Transverse colon (tissue), 4 donors: ENCODE results near the gene HJURP. TPM values are rescaled to one million over a fixed set of nuclear protein-coding genes. Genes with fewer than 3 reads are reported as not detected.

Experiments used
- DNase-seq: peaks from one replicate; pipeline ENCODE4 v3.0.0-alpha.2; 2019
- H3K27ac ChIP-seq, 4 donors: fragments of 200-600 bp; sonication (generic); 2 replicates each; pipeline ENCODE4 v1.5.1; 2016 to 2018; ENCODE audit warnings: inconsistent platforms in 4 of 4
- H3K27me3 ChIP-seq: fragments of 200-600 bp; sonication (generic); 2 replicates; pipeline ENCODE4 v1.5.1; 2017; ENCODE audit warnings: inconsistent platforms
- H3K36me3 ChIP-seq, 4 donors: fragments of 200-600 bp; sonication (generic); 2 replicates each; pipeline ENCODE4 v1.5.1; 2017 to 2019; ENCODE audit warnings: inconsistent platforms in 4 of 4
- H3K4me1 ChIP-seq, 4 donors: fragments of 200-600 bp; sonication (generic); 2 replicates each; pipeline ENCODE4 v1.5.1; 2017 to 2020; ENCODE audit warnings: inconsistent platforms in 4 of 4
- H3K4me3 ChIP-seq, 4 donors: fragments of 200-600 bp; sonication (generic); 1 replicate in 1 of 4; 2 replicates in 3 of 4; pipeline versions ENCODE4 v1.5.1 to v1.6.1; 2017 to 2019; ENCODE audit warnings: inconsistent platforms in 4 of 4
- H3K9me3 ChIP-seq, 2 donors: fragments of 200-600 bp; sonication (generic); 2 replicates each; pipeline ENCODE4 v1.5.1; 2017 to 2019; ENCODE audit warnings: inconsistent platforms in 2 of 2
- EP300 ChIP-seq: sonication (generic); formaldehyde crosslinking; IDR thresholded peaks from one replicate; pipeline ENCODE4 v1.6.1; 2017; ENCODE audit warnings: antibody characterized with exemption, low read depth
- POLR2A ChIP-seq: fragments of 450-650 bp; IDR thresholded peaks from one replicate; pipeline ENCODE4 v1.6.1; 2016; ENCODE audit warnings: antibody characterized with exemption, mild to moderate bottlenecking, moderate library complexity
- POLR2AphosphoS5 ChIP-seq, 3 donors: sonication (generic); formaldehyde crosslinking; IDR thresholded peaks; one replicate each; pipeline ENCODE4 v1.6.1; 2016; ENCODE audit warnings: antibody characterized with exemption in 3 of 3
- WGBS, 2 donors: methylation state at CpG; one replicate each; pipeline ENCODE4 v1.1.5; 2018; ENCODE audit warnings: low coverage in 1 of 2; 5-methylcytosine and 5-hydroxymethylcytosine counted together
- in situ Hi-C, 4 donors: fragments of 200-750 bp; cut with MboI; loops; one replicate each; pipeline versions ENCODE4 v1.15.0 to v1.15.1; 2017; ENCODE audit warnings: low sequenced_read_pairs in 3 of 4, low pct_ligation_motif_present in 1 of 4, low pct_unique_long_range_greater_than_20kb in 1 of 4
- intact Hi-C: fragments of 100-400 bp; cut with DNase I; formaldehyde crosslinking; loops from one replicate; pipeline ENCODE4 v1.15.1; 2023; ENCODE audit warnings: low total_unique reads
- total RNA-seq, 4 donors: library from RNA; depleted of rRNA; stranded (reverse); fragments of >200 nt; gene quantifications; one replicate each; pipeline ENCODE4 v1.1.0, GENCODE V29; 2016
- TF ChIP-seq, protein P1 (sequence below), 5 experiments: fragments of 200-600 bp in 3 of 5; fragments of 450-650 bp in 2 of 5; sonication (generic) in 3 of 5; IDR thresholded peaks; 1 replicate in 2 of 5; 2 replicates in 3 of 5; pipeline ENCODE4 v1.5.1; 2016 to 2017; ENCODE audit warnings: antibody characterized with exemption in 5 of 5, inconsistent platforms in 3 of 5, mild to moderate bottlenecking in 2 of 5, moderate library complexity in 1 of 5

HJURP gene
- total RNA-seq, 4 donors from 2014 or later, result 1.9 to 29.5 (median 2.1) TPM; not detected in 1

DNA sequence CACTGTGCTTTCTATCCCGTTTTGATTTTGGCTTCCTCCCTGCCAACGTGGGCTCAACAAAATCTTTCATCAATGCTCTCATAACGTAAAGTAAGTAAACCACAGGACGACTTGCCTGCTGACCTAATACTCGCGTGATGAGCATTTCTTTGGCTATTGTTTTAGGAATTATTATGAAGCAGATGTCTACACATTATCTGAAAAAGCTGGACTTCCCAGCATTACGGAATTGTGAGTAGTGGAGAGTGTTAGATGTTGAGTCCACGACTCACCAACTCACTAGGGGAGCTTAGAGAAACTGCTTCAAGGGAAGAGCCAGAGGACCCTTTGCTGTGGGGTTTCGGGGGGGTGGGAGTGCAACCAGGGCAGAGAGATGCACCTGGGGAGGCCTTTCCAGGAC lies 21.9 kb downstream of the HJURP start:
- TF ChIP-seq POLR2AphosphoS5 (IDR thresholded peaks at IDR 0.05) (no peak), POLR2A (no peak), EP300 (no peak)
- TF ChIP-seq, protein P1, sequence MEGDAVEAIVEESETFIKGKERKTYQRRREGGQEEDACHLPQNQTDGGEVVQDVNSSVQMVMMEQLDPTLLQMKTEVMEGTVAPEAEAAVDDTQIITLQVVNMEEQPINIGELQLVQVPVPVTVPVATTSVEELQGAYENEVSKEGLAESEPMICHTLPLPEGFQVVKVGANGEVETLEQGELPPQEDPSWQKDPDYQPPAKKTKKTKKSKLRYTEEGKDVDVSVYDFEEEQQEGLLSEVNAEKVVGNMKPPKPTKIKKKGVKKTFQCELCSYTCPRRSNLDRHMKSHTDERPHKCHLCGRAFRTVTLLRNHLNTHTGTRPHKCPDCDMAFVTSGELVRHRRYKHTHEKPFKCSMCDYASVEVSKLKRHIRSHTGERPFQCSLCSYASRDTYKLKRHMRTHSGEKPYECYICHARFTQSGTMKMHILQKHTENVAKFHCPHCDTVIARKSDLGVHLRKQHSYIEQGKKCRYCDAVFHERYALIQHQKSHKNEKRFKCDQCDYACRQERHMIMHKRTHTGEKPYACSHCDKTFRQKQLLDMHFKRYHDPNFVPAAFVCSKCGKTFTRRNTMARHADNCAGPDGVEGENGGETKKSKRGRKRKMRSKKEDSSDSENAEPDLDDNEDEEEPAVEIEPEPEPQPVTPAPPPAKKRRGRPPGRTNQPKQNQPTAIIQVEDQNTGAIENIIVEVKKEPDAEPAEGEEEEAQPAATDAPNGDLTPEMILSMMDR (IDR thresholded peaks at IDR 0.05), result no peak
- H3K27ac ChIP-seq, result no peak overlapping the region

DNA sequence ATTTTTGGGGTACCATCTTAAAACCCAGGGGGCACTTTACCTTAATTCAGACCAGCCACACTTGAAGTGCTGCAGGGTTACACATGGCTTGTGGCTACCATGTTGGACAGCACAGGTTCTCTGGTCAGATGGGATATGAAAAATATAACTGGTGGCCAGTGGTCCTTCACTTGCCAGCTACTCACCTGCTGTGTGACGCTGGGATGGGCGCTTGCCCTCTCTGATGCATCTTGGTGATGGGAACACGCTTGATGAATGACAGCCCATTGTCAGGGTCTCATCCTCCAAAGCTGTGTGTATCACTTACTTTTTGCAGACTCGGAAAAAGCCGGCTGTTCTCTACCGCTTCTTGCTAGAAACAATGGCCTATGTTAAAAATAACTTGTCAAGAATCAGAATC lies 22.5 kb downstream of the HJURP start:
- Histone ChIP-seq H3K4me1 (no peaks in the 10 kb centered on the region), H3K36me3 (no peaks in the 10 kb centered on the region), H3K27ac (no peak overlapping the region), H3K4me3 (no peak overlapping the region), H3K27me3 (no peaks in the 10 kb centered on the region), H3K9me3 (no peaks in the 10 kb centered on the region)
- WGBS, 2 donors, result 95% methylated on average over 6 of the region's 6 CpGs; no CpG with 5 or more reads in 1 of the 2 donors
- in situ Hi-C loops (loop anchor here in 1 of 4 donors (25.0 kb wide), 1 partner anchor 370 kb away; no protein-coding TSS in a partner anchor), intact Hi-C loops (no loop called here)
- DNase-seq, result peak; percentile 2
- TF ChIP-seq EP300 (no peak), POLR2AphosphoS5 (IDR thresholded peaks at IDR 0.05) (no peak), POLR2A (no peak)
- TF ChIP-seq, protein P1 (IDR thresholded peaks at IDR 0.05), result no peak

More for the DNA sequence above, 21.9 kb downstream of the HJURP start:
- Histone ChIP-seq H3K36me3 (no peaks in the 10 kb centered on the region), H3K27me3 (no peaks in the 10 kb centered on the region), H3K4me3 (no peak overlapping the region), H3K9me3 (no peaks in the 10 kb centered on the region), H3K4me1 (no peaks in the 10 kb centered on the region)
- intact Hi-C loops (no loop called here), in situ Hi-C loops (loop anchor here in 1 of 4 donors (25.0 kb wide), 1 partner anchor 370 kb away; no protein-coding TSS in a partner anchor)
- DNase-seq, result no peak
- 77 to 79% methylated on average over 8 to 9 of the region's 9 CpGs for WGBS, 2 donors

DNA sequence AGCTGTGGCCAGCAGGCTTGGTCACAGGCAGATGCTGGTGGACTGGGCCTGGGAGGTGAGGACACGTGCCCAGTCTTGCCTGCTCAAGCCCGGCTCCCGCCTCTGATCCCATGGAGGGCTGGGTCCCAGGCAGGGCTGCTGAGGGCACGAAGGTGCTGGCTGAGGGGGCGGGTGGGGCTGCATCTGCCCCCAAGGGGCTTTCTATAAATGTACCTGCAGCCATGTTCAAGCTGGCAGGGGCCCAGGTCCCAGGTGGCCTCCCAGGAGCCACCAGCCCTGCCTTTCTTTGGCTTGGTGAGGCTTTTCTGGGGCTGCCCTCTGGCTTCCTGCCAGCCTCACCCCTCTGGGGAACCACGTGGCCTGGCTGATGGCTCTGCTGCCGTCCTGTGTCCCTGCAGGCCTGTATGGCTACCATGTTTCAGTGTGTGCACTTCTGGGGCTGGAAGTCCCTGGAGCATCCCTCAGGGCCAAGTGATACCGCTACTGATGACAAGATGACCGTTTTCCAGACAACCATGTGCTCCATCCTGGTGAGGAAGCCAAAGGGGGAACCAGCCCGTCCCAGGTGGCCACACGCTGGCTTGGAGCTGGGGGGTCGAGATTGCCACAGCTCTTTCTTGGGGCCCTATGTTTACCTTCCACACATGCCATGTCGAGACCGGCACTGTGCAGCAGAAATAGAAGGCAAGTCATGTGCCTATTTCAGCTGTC lies 23.2 kb downstream of the HJURP start:
- Histone ChIP-seq H3K4me1 (no peaks in the 10 kb centered on the region), H3K4me3 (no peak overlapping the region), H3K27me3 (no peaks in the 10 kb centered on the region), H3K9me3 (peaks cover 0 to 2% of the 10 kb centered on the region in 2 donors), H3K27ac (no peak overlapping the region), H3K36me3 (no peaks in the 10 kb centered on the region)
- TF ChIP-seq POLR2A (no peak), POLR2AphosphoS5 (IDR thresholded peaks at IDR 0.05) (no peak), EP300 (no peak)
- TF ChIP-seq, protein P1 (IDR thresholded peaks at IDR 0.05), result no peak
- intact Hi-C loops (no loop called here), in situ Hi-C loops (loop anchor here in 1 of 4 donors (25.0 kb wide), 1 partner anchor 369 kb away; no protein-coding TSS in a partner anchor)
- no peak for DNase-seq
- WGBS, 2 donors, result 63 to 71% methylated on average over 6 to 13 of the region's 14 CpGs

DNA sequence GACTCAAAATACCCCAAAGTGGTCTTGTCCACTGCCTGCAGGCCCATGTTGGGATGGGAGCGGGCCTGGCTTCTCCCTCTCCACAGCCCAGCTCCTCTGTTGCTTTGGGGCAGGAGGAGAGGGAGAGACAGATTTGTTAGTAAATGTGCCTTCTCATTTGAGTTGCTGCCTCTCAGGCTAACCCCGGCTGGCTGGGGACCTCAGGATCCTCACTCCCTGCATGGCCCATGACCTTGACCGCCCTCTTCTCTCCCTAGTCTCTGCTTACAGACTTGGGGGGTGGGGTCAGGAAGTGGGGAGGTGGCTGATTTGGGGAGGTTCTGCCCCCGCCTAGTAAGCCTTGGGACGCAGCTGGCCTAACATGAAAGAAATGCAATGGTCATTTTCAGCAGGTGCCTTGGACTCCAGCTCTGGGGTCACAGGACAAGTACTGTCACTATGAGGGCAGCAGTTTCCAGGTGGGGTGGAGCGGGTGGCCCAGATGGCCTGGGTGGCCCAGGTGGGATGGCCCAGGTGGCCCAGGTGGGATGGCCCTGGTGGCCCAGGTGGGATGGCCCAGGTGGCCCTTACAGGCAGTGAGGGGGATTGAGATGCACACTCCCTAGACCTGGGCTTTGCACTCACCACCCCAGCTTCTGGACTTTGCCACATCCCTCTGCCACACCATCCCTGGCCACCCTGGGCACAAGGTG lies 24.1 kb downstream of the HJURP start:
- 92 to 95% methylated on average over 2 to 6 of the region's 6 CpGs for WGBS, 2 donors
- Histone ChIP-seq H3K36me3 (no peaks in the 10 kb centered on the region), H3K9me3 (peaks cover 0 to 3% of the 10 kb centered on the region in 2 donors), H3K27me3 (no peaks in the 10 kb centered on the region), H3K27ac (no peak overlapping the region), H3K4me1 (no peaks in the 10 kb centered on the region), H3K4me3 (no peak overlapping the region)
- no peak for DNase-seq
- TF ChIP-seq, protein P1 (IDR thresholded peaks at IDR 0.05), result no peak
- TF ChIP-seq POLR2A (no peak), EP300 (no peak), POLR2AphosphoS5 (IDR thresholded peaks at IDR 0.05) (no peak)
- in situ Hi-C loops, result loop anchor here in 1 of 4 donors (25.0 kb wide), 1 partner anchor 368 kb away; no protein-coding TSS in a partner anchor
- intact Hi-C loops, result no loop called here
